Ovary (tissue), 9 donors: ENCODE results near the gene SYT3. TPM values are rescaled to one million over a fixed set of nuclear protein-coding genes. Genes with fewer than 3 reads are reported as not detected.

Source experiments
- DNase-seq, 5 donors: peaks; one replicate each; pipeline ENCODE4 v3.0.0-alpha.2; 2019 to 2020
- H3K27ac ChIP-seq, 2 donors: fragments of 200-600 bp; one replicate each; pipeline versions ENCODE4 v1.5.1 to v1.8.0; 2019 to 2022
- H3K27me3 ChIP-seq: fragments of 200-600 bp; one replicate; pipeline ENCODE4 v1.8.0; 2022
- H3K36me3 ChIP-seq: fragments of 200-600 bp; sonication (generic); one replicate; pipeline ENCODE4 v1.5.1; 2019
- H3K4me1 ChIP-seq: one replicate; pipeline ENCODE4 v1.8.1; 2013; ENCODE audit warnings: mild to moderate bottlenecking, moderate library complexity; ENCODE audit not compliant: insufficient read depth
- H3K4me3 ChIP-seq: fragments of 200-600 bp; sonication (generic); one replicate; pipeline ENCODE4 v1.5.1; 2017
- H3K9me3 ChIP-seq, 2 donors: fragments of 200-600 bp in 1 of 2; sonication (generic) in 1 of 2; one replicate each; pipeline versions ENCODE4 v1.5.1 to v1.8.1; 2013 to 2019; ENCODE audit warnings: mild to moderate bottlenecking in 1 of 2, moderate library complexity in 1 of 2
- EP300 ChIP-seq: sonication (generic); formaldehyde crosslinking; IDR thresholded peaks from one replicate; pipeline ENCODE4 v1.6.1; 2017; ENCODE audit warnings: antibody characterized with exemption
- POLR2A ChIP-seq: fragments of 450-650 bp; IDR thresholded peaks from one replicate; pipeline ENCODE4 v1.6.1; 2017; ENCODE audit warnings: antibody characterized with exemption, mild to moderate bottlenecking, moderate library complexity
- WGBS, 3 donors: extraction: QIAGEN DNeasy Blood & Tissue Kit in 1 of 3; methylation state at CpG; one replicate each; pipeline versions ENCODE4 v1.1.5 to v1.1.7; 2013 to 2017; 5-methylcytosine and 5-hydroxymethylcytosine counted together
- intact Hi-C, 4 donors: fragments of 100-400 bp; cut with DNase I; formaldehyde crosslinking; loops; one replicate each; pipeline versions ENCODE4 v1.11.0 to v1.15.1; 2022 to 2023
- polyA plus RNA-seq, 2 donors: library from polyadenylated mRNA; stranded (reverse); fragments of 200-250 nt in 1 of 2; fragments of 350-450 nt in 1 of 2; fragmentation: Illumina TruSeq in 1 of 2; extraction: RNeasy Lipid Tissue Mini Kit (QIAGEN cat#74804) in 1 of 2; gene quantifications; one replicate each; pipeline ENCODE4 v1.2.3, GENCODE V29; 2013 to 2014
- total RNA-seq, 7 donors: library from RNA; depleted of rRNA in 2 of 7; stranded (reverse); fragments of >200 nt in 2 of 7; fragmentation: NEBNext Ultra II Directional in 3 of 7; extraction: Animal tissue kit (Norgen Biotek cat#: 25700) in 3 of 7; gene quantifications; one replicate each; pipeline versions ENCODE4 v1.1.0 to v1.2.4, GENCODE V29; 2016 to 2023
- TF ChIP-seq, protein P1 (sequence below), 3 donors: fragments of 450-650 bp in 2 of 3; fragments of 200-600 bp in 1 of 3; IDR thresholded peaks; one replicate each; pipeline versions ENCODE4 v1.5.1 to v1.8.0; 2016 to 2022; ENCODE audit warnings: antibody characterized with exemption in 3 of 3, mild to moderate bottlenecking in 1 of 3
- donor health status: DM: no; HTN: no; CAD: no; lungs with moderate emphysema.
- donor health status: DM: no; HTN: no; CAD: no.
- donor health status: Bipolar disorder and iron deficiency.
- donor health status: DM: yes; HTN: yes; CAD: no.
- donor health status: DM: no; HTN: no; CAD: no.
- donor health status: DM: yes; HTN: yes; CAD: no.

The SYT3 gene
- total and polyA plus RNA-seq, 9 donors, result 0.08 to 0.32 (median 0.10) TPM; not detected in 6

DNA sequence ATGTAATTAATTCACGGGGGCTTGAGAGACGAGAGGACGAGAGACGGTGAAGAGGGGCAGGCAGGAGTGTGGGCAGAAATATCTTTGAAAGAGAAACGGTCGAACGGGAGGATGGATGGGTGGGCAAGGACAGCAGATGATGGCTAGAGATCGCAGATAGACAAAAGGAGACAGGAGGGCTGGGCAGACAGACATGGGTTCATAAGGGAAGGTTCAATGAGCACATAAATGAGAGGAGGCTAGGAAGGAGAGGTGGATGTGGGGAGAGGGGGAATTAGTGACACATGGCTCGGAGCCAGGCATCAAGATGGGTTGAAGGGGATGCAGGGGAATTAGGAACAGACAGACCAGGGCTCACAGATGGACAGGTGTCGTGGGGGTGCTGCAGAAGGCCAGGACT, 1.1 kb downstream of the SYT3 start:
- H3K4me3 ChIP-seq, result no peak overlapping the region
- WGBS, 3 donors, result 27 to 37% (median 37%) methylated on average over 10 of the region's 10 CpGs
- H3K27me3 ChIP-seq, result no peaks in the 10 kb centered on the region
- H3K36me3 ChIP-seq, result no peaks in the 10 kb centered on the region
- no peak for DNase-seq
- peaks cover 0 to 3% of the 10 kb centered on the region in 2 donors for H3K9me3 ChIP-seq
- TF ChIP-seq, protein P1, sequence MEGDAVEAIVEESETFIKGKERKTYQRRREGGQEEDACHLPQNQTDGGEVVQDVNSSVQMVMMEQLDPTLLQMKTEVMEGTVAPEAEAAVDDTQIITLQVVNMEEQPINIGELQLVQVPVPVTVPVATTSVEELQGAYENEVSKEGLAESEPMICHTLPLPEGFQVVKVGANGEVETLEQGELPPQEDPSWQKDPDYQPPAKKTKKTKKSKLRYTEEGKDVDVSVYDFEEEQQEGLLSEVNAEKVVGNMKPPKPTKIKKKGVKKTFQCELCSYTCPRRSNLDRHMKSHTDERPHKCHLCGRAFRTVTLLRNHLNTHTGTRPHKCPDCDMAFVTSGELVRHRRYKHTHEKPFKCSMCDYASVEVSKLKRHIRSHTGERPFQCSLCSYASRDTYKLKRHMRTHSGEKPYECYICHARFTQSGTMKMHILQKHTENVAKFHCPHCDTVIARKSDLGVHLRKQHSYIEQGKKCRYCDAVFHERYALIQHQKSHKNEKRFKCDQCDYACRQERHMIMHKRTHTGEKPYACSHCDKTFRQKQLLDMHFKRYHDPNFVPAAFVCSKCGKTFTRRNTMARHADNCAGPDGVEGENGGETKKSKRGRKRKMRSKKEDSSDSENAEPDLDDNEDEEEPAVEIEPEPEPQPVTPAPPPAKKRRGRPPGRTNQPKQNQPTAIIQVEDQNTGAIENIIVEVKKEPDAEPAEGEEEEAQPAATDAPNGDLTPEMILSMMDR (IDR thresholded peaks at IDR 0.05), result no peak
- TF ChIP-seq POLR2A, result no peak
- TF ChIP-seq EP300, result no peak
- no peak overlapping the region for H3K27ac ChIP-seq
- intact Hi-C loops, result no loop called here
- no peaks in the 10 kb centered on the region for H3K4me1 ChIP-seq

DNA sequence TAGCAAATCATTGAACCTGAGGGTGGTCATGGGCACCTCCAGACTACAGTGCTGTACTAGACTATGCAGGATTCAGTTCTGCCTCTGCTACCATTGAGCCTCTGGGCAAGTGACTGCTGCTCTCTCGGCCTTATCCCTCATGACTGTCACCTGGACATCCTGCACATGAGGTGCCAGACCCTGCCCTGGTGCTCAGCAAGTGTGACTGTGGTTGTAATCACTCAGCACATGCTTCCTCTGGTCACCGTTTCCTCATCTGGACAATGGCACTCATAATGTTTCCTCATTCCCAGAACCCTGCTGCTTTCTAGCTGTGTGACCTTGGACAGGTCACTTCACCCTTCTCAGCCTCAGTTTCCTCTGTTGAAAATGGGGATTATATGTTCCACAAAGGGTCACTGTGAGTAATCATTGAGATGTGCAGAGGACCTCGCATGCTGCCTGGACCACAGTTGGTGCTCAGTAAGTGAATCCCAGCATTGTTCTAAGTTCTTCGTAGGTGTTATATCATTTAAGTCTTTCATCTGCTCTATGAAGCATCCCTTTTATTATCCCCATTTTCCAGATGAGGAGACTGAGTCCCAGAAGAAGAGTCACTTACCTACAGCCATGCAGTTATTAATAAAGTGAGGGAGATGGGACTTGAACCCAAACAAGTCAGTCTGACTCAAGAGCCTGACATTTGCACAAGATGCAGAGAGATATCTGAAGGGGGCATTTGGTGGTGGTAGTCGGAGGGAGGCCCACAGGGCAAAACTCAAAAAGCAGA, 3.2 kb downstream of the SYT3 start:
- WGBS, 3 donors, result 74 to 86% (median 78%) methylated on average over 5 of the region's 5 CpGs
- Histone ChIP-seq H3K4me3 (no peak overlapping the region), H3K9me3 (peaks cover 0 to 3% of the 10 kb centered on the region in 2 donors), H3K27me3 (no peaks in the 10 kb centered on the region), H3K36me3 (no peaks in the 10 kb centered on the region), H3K27ac (no peak overlapping the region), H3K4me1 (no peaks in the 10 kb centered on the region)
- no peak for DNase-seq
- TF ChIP-seq EP300 (no peak), POLR2A (no peak)
- TF ChIP-seq, protein P1 (IDR thresholded peaks at IDR 0.05), result no peak
- intact Hi-C loops, result no loop called here

DNA sequence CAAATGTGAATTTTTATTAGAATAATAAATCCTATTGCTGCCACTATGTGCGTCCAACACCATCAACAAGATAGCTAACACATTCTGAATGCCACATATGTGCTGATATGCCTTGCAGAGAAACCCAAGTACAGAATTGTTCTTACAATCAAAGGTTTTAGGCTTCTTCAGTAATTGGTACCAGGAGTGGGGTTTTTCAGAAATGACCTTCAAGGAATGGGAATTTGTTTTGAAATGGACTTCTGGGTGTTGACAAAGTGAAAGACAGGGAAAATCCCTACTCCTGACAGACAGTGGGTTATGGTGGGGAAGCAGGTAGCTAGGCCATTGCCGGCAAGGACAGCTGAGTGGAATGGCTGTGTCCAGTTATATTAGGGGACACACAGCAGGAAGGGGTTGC, 5.7 kb downstream of the SYT3 start:
- intact Hi-C loops, result no loop called here
- TF ChIP-seq, protein P1 (IDR thresholded peaks at IDR 0.05), result no peak
- no peak for TF ChIP-seq POLR2A
- no peak for TF ChIP-seq EP300
- WGBS, 3 donors, result 91 to 97% (median 94%) methylated on average over 2 of the region's 2 CpGs

DNA sequence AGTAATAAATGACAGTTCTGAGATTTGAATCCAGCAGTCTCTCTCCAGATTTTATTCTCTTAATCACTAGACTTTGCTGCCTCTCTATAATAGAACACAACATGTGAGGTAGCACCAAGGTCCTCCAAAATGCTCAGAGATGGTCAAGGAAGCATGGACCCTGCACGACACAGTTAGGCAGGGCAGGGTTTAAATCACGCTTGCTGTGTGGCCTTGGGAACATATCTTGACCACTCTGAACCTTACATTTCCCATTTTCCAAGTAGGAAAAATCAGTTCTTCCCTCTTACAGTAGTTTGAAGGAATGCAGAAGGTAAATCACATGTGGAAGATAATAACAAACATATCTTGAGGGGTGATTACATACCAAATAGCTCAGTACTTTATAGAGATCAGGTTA, 6.3 kb downstream of the SYT3 start:
- intact Hi-C loops, result no loop called here
- Histone ChIP-seq H3K36me3 (no peaks in the 10 kb centered on the region), H3K27me3 (no peaks in the 10 kb centered on the region), H3K9me3 (peaks cover 0 to 3% of the 10 kb centered on the region in 2 donors), H3K4me3 (no peak overlapping the region), H3K4me1 (no peaks in the 10 kb centered on the region), H3K27ac (no peak overlapping the region)
- DNase-seq, result no peak
- no peak for TF ChIP-seq EP300
- TF ChIP-seq POLR2A, result no peak
- TF ChIP-seq, protein P1 (IDR thresholded peaks at IDR 0.05), result no peak
- WGBS, 3 donors, result 74 to 89% (median 82%) methylated on average over 2 of the region's 2 CpGs

More for the DNA sequence above, 5.7 kb downstream of the SYT3 start:
- no peaks in the 10 kb centered on the region for H3K4me1 ChIP-seq
- H3K27ac ChIP-seq, result no peak overlapping the region
- H3K36me3 ChIP-seq, result no peaks in the 10 kb centered on the region
- peaks cover 0 to 3% of the 10 kb centered on the region in 2 donors for H3K9me3 ChIP-seq
- H3K27me3 ChIP-seq, result no peaks in the 10 kb centered on the region
- no peak for DNase-seq
- H3K4me3 ChIP-seq, result no peak overlapping the region
